ENCODE data around the gene FAXC. TPM values are rescaled to one million over a fixed set of nuclear protein-coding genes. Genes with fewer than 3 reads are reported as not detected.

Gene FAXC
- total RNA-seq, 1 experiment from 2014 or later = 1.9 TPM

Other genes starting within 250 kb of the FAXC start
- 7.8 and 9.2 TPM in 2 replicates for gene COQ3, start 44.5 kb upstream of the FAXC start, total RNA-seq (2014; rRNA removed; shearing (Covaris generic))
- 57.4 and 86.5 TPM in 2 replicates for gene PNISR, start 75.6 kb upstream of the FAXC start, total RNA-seq (2014; rRNA removed; shearing (Covaris generic))
- gene USP45, start 165.7 kb upstream of the FAXC start, total RNA-seq (2014; rRNA removed; shearing (Covaris generic)) = 15.5 and 17.4 TPM in 2 replicates
- gene CCNC, start 219.0 kb upstream of the FAXC start, total RNA-seq (2014; rRNA removed; shearing (Covaris generic)) = 53.3 and 65.5 TPM in 2 replicates